Activated T-cell treated with anti-CD3 and anti-CD28 coated beads for 1 hour (primary cell): ENCODE data around the gene SEMA3F.
"Not testable (repeated sequence)": the region's sequence is repeated elsewhere in the genome, so short reads cannot be mapped to it uniquely, and the experiment has no call there.

Experiments used
- DNase-seq: peaks from one replicate; pipeline ENCODE4 v3.0.0-alpha.2; 2020; ENCODE audit warnings: low read depth

The SEMA3F gene

GRCh38 chr3:50212502-50212901, 57.4 kb downstream of the SEMA3F start:
- no peak for DNase-seq

- DNase-seq: no peak
Observed at GRCh38 chr3:50212971-50213370, 57.8 kb downstream of the SEMA3F start.

- no peak for DNase-seq
Observed at GRCh38 chr3:50213373-50213772, 58.2 kb downstream of the SEMA3F start.

- DNase-seq: no peak
Observed at GRCh38 chr3:50214824-50215223, 59.7 kb downstream of the SEMA3F start.

GRCh38 chr3:50215529-50215928, 60.4 kb downstream of the SEMA3F start:
- no peak for DNase-seq

GRCh38 chr3:50217681-50218080, 62.6 kb downstream of the SEMA3F start:
- DNase-seq: no peak

- DNase-seq: no peak
Observed at GRCh38 chr3:50218448-50218847, 63.3 kb downstream of the SEMA3F start.

GRCh38 chr3:50219285-50219684, 64.2 kb downstream of the SEMA3F start:
- DNase-seq: no peak

- DNase-seq: no peak
Observed at GRCh38 chr3:50220109-50220508, 65.0 kb downstream of the SEMA3F start.

- no peak for DNase-seq
Observed at GRCh38 chr3:50221051-50221410, 65.9 kb downstream of the SEMA3F start.

- DNase-seq: no peak
Observed at GRCh38 chr3:50221411-50222168, 66.5 kb downstream of the SEMA3F start.

GRCh38 chr3:50222169-50222528, 67.0 kb downstream of the SEMA3F start:
- DNase-seq: no peak

GRCh38 chr3:50224639-50225038, 69.5 kb downstream of the SEMA3F start:
- no peak for DNase-seq

- DNase-seq: no peak
Observed at GRCh38 chr3:50226888-50227389, 71.8 kb downstream of the SEMA3F start.

- peak; percentile 86 for DNase-seq
Observed at GRCh38 chr3:50227390-50228183, 72.5 kb downstream of the SEMA3F start.

- DNase-seq: not testable (repeated sequence)
Observed at GRCh38 chr3:50228184-50228763, 73.2 kb downstream of the SEMA3F start.

- no peak for DNase-seq
Observed at GRCh38 chr3:50229490-50229889, 74.4 kb downstream of the SEMA3F start.

GRCh38 chr3:50230104-50230793, 75.1 kb downstream of the SEMA3F start:
- no peak for DNase-seq

- DNase-seq: no peak
Observed at GRCh38 chr3:50230794-50231125, 75.6 kb downstream of the SEMA3F start.

GRCh38 chr3:50231581-50231980, 76.5 kb downstream of the SEMA3F start:
- DNase-seq: no peak

GRCh38 chr3:50232303-50232702, 77.2 kb downstream of the SEMA3F start:
- DNase-seq: no peak

- DNase-seq: no peak
Observed at GRCh38 chr3:50233176-50233575, 78.1 kb downstream of the SEMA3F start.
